ENCODE measurements around the gene CCDC47. TPM values are rescaled to one million over a fixed set of nuclear protein-coding genes. Genes with fewer than 3 reads are reported as not detected.
"Not testable (repeated sequence)": the region's sequence is repeated elsewhere in the genome, so short reads cannot be mapped to it uniquely, and the experiment has no call there.

The CCDC47 gene
- 65.0 TPM for polyA plus RNA-seq (2013, experiment 1 of 2; ENCODE audit: insufficient read length)
- polyA plus RNA-seq (2013, experiment 2 of 2; ENCODE audit: insufficient read length) = 59.9 TPM

- peak; percentile 100 for DNase-seq
Measured at GRCh38 chr17:63773272-63774140, at the start of gene CCDC47. CCDC47 (minus strand) TSS chr17:63773597; CDS start chr17:63766175, 7,422 bp downstream.

GRCh38 chr17:63822537-63822936 lies 49.1 kb upstream of the CCDC47 start:
- DNase-seq = no peak

- no peak for DNase-seq
Measured at GRCh38 chr17:63821804-63822203, 48.4 kb upstream of the CCDC47 start.

- no peak for DNase-seq
Measured at GRCh38 chr17:63820963-63821561, 47.7 kb upstream of the CCDC47 start.

GRCh38 chr17:63819585-63820537 lies 46.5 kb upstream of the CCDC47 start:
- DNase-seq = no peak

- no peak for DNase-seq
Measured at GRCh38 chr17:63819131-63819530, 45.7 kb upstream of the CCDC47 start.

GRCh38 chr17:63817736-63818385 lies 44.5 kb upstream of the CCDC47 start:
- DNase-seq = no peak

- DNase-seq = no peak
Measured at GRCh38 chr17:63816669-63817068, 43.3 kb upstream of the CCDC47 start.

- no peak for DNase-seq
Measured at GRCh38 chr17:63816123-63816522, 42.7 kb upstream of the CCDC47 start.

- DNase-seq = no peak
Measured at GRCh38 chr17:63809970-63810369, 36.6 kb upstream of the CCDC47 start.

GRCh38 chr17:63805591-63805990 lies 32.2 kb upstream of the CCDC47 start:
- DNase-seq = no peak

- no peak for DNase-seq
Measured at GRCh38 chr17:63804328-63804727, 30.9 kb upstream of the CCDC47 start.

GRCh38 chr17:63800783-63801182 lies 27.4 kb upstream of the CCDC47 start:
- DNase-seq = no peak

- DNase-seq = peak; percentile 39
Measured at GRCh38 chr17:63798572-63799106, 25.2 kb upstream of the CCDC47 start.

- DNase-seq = not testable (repeated sequence)
Measured at GRCh38 chr17:63796375-63796774, 23.0 kb upstream of the CCDC47 start.

- no peak for DNase-seq
Measured at GRCh38 chr17:63792055-63792729, 18.8 kb upstream of the CCDC47 start.

GRCh38 chr17:63790057-63790456 lies 16.7 kb upstream of the CCDC47 start:
- no peak for DNase-seq

- DNase-seq = no peak
Measured at GRCh38 chr17:63786971-63787711, 13.7 kb upstream of the CCDC47 start.

GRCh38 chr17:63786117-63786516 lies 12.7 kb upstream of the CCDC47 start:
- DNase-seq = no peak

- DNase-seq = peak; percentile 35
Measured at GRCh38 chr17:63785556-63785955, 12.2 kb upstream of the CCDC47 start.
